Measurements from ENCODE around the gene YY1.

YY1 gene

DNA sequence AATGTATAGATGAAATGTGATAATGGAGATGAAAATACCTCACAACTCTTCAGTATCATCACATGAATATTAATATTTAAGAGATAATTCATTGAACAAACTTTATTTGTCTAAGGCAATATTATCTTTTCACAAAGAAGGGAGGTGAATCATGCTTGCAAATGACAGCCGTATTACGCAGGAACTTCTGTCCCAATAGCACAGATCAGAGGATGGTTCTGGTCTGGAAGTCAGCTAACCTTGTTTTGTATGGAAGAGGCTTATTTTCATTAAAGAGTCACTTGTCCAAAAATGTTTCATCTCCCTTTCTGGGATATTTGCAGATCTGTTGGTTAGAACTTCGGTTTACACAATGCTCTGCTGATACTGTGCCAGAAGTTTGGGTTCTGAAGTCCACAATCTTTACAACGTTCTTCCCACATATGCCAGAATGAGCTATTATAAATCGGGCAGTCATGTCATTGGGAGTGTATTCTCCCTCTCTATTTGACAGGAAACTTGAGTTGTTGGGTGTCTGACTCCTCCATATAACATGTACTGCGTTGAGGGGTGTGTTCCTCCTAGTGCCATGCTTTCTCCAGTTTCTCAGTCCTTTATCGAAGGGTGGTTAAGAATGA is 29.8 kb downstream of the YY1 start:
- H3K4me3 ChIP-seq (ENCODE audit: low read length): no peak overlapping the region
- peak; percentile 25 for DNase-seq (ENCODE audit: low read depth)
- TF ChIP-seq, protein P1, sequence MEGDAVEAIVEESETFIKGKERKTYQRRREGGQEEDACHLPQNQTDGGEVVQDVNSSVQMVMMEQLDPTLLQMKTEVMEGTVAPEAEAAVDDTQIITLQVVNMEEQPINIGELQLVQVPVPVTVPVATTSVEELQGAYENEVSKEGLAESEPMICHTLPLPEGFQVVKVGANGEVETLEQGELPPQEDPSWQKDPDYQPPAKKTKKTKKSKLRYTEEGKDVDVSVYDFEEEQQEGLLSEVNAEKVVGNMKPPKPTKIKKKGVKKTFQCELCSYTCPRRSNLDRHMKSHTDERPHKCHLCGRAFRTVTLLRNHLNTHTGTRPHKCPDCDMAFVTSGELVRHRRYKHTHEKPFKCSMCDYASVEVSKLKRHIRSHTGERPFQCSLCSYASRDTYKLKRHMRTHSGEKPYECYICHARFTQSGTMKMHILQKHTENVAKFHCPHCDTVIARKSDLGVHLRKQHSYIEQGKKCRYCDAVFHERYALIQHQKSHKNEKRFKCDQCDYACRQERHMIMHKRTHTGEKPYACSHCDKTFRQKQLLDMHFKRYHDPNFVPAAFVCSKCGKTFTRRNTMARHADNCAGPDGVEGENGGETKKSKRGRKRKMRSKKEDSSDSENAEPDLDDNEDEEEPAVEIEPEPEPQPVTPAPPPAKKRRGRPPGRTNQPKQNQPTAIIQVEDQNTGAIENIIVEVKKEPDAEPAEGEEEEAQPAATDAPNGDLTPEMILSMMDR (IDR thresholded peaks at IDR 0.05; ENCODE audit: insufficient read depth, low read depth, low read length, missing control alignments): no peak

DNA sequence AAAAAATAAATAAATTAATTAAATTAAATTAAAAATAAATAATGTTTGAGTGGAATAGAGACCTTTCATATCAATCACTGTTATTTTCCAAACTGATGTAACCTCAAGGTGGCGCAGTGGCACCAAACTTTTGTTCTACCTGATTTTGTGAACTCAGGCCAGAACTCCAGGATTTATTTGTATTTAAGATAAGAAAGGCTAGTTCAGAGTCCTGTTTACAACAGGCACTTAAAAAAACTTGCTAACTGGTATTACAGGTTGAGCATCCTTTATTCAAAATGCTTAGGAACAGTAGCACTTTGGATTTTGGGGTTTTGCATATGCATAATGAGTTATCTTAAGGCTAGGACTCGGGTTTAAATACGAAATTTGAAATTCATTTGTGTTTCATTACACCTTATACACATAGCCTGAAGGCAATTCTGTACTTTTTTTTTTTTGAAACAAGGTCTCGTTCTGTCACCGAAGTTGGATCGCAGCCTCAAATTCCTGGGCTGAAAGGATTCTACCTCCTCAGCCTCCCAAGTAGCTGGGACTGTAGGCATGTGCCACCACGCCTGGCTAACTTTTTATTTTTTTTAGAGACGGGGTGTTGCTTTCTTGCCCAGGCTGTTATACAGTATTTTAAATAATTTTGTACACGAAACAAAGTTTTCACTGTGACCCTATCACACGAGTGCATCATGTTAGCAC is 32.4 kb downstream of the YY1 start:
- TF ChIP-seq, protein P1 (IDR thresholded peaks at IDR 0.05; ENCODE audit: insufficient read depth, low read depth, low read length, missing control alignments): peak; percentile 61
- peak; percentile 58 for DNase-seq (ENCODE audit: low read depth)
- no peak overlapping the region for H3K4me3 ChIP-seq (ENCODE audit: low read length)

DNA sequence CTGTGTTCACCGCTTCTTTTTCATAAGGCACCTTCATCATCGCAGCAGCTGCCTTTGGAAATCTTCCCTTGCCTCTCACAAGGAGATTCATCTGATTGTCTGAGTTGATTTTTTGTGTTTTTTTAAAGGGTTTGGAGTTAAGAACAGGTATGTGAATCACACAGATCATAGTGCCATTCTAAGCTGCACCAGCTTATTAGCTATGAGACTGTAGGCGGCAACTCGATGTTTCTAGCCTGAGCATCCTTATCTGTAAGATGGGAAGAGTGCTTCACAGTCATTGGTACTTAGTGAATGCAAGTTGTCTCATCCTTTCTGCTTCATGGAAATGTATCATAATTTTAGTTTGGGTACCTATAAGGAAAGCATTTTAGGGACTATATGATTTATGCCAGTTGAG is 35.3 kb downstream of the YY1 start:
- H3K4me3 ChIP-seq (ENCODE audit: low read length): no peak overlapping the region
- no peak for DNase-seq (ENCODE audit: low read depth)
- TF ChIP-seq, protein P1 (IDR thresholded peaks at IDR 0.05; ENCODE audit: insufficient read depth, low read depth, low read length, missing control alignments): no peak

DNA sequence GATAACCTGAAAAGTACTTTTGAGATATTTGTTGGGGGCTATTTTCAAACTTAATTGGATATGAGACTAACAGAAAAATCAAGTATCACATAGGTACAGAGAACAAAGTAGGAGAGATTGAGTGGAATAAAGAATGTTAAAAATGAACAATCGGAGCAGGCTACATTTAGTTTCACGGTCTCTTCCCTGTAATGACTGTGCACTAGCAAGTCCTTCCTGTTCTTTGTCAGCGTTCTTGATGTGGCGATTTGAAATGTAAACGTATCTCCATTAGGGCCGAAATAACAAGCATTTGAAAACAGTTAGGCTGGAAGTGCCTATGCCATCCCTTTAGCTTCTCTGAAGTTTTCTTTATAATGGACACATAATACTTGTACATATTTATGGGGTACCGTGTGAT is 36.3 kb downstream of the YY1 start:
- no peak overlapping the region for H3K4me3 ChIP-seq (ENCODE audit: low read length)
- no peak for DNase-seq (ENCODE audit: low read depth)
- TF ChIP-seq, protein P1 (IDR thresholded peaks at IDR 0.05; ENCODE audit: insufficient read depth, low read depth, low read length, missing control alignments): no peak

DNA sequence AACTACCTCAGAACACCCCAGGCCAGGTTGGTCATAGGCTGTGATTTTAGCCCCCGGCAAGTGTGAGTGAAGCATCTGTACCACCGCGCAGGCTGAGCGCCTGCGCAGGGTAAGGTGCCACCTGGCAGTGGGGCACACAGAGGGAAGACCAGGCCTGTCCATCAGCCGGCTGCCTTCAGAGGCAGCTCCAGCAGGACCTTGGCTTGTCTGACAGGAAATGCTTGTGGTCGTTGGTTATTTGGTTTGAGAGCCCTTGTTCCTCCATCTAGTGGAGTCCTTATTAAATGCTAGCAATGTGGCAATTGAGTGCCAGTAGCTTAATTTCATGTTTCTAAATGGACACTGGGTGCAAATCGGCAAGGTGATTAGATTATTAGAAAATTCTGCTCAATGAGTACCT is 39.8 kb downstream of the YY1 start:
- peak; percentile 36 for DNase-seq (ENCODE audit: low read depth)
- no peak overlapping the region for H3K4me3 ChIP-seq (ENCODE audit: low read length)
- TF ChIP-seq, protein P1 (IDR thresholded peaks at IDR 0.05; ENCODE audit: insufficient read depth, low read depth, low read length, missing control alignments): no peak

DNA sequence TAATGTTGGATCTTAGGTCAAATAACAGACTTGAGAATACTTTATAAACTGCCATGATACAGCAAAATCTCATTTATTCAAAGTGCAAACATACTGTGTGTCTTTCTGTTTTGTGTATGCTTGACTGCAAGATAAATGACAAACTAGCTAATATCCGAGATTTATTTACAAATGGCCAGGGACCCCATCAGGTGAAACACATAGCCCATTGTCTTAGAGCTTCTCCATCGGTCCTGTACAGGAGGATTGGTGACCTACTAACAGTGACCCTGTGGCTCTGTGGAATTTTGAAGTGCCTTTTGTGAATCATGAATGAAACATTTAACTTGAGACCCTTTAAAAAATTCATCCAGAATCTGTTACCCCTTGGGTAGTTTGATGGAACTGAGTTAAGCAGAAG is 40.2 kb downstream of the YY1 start:
- H3K4me3 ChIP-seq (ENCODE audit: low read length): no peak overlapping the region
- TF ChIP-seq, protein P1 (IDR thresholded peaks at IDR 0.05; ENCODE audit: insufficient read depth, low read depth, low read length, missing control alignments): no peak
- DNase-seq (ENCODE audit: low read depth): no peak

DNA sequence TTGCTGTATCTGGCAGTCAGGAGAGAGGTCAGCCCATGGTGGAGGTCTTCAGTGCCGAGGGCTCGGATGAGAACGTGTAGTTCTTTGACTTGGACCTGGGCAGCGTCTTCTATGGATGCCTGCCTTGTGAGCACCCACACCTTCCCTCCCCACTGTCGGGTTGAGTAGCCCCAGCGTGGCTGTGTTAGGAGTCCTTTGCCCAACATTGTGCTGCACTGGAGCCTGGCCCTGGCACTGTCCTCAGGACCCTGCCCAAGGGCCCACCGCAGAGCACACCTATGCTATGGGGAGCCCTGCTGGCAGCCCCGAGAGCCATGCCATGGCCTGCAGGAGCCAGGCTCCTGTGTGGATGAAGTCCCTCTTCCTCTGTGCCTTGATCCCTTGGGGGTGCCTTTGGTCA is 40.6 kb downstream of the YY1 start:
- H3K4me3 ChIP-seq (ENCODE audit: low read length): no peak overlapping the region
- TF ChIP-seq, protein P1 (IDR thresholded peaks at IDR 0.05; ENCODE audit: insufficient read depth, low read depth, low read length, missing control alignments): no peak
- no peak for DNase-seq (ENCODE audit: low read depth)

Data from epithelial cell of esophagus (primary cell).